B cell (primary cell): ENCODE measurements around the gene SLITRK2. TPM values are rescaled to one million over a fixed set of nuclear protein-coding genes. Genes with fewer than 3 reads are reported as not detected.

Source experiments
- ATAC-seq: fragments of 200-7000 bp; cut with Tn5 transposase; one replicate; pipeline ENCODE4 v1.10.0; 2021; ENCODE audit warnings: low read depth, mild to moderate bottlenecking, moderate number of reproducible peaks, moderate library complexity
- CTCF ChIA-PET: fragments of 350-600 bp; sonication (Branson Sonifier 250); formaldehyde crosslinking; loops from one replicate; lab custom pipeline; 2021; ENCODE audit warnings: antibody characterized with exemption, inconsistent platforms; lab: Charles Lee
- POLR2A ChIA-PET: fragments of 350-600 bp; sonication (Branson Sonifier 250); formaldehyde crosslinking; loops from one replicate; lab custom pipeline; 2021; ENCODE audit warnings: antibody characterized with exemption; lab: Charles Lee
- DNase-seq: peaks from one replicate; pipeline ENCODE4 v3.0.0; 2013
- H2AFZ ChIP-seq: 2 replicates; pipeline ENCODE4 v1.6.1; 2012; ENCODE audit warnings: mild to moderate bottlenecking, low read depth, low read length; ENCODE audit not compliant: insufficient read depth, poor library complexity, severe bottlenecking
- H3K27ac ChIP-seq, 2 donors: 1 replicate in 1 of 2; 2 replicates in 1 of 2; pipeline ENCODE4 v1.5.1; 2012 to 2013; ENCODE audit warnings: low read length in 2 of 2, mild to moderate bottlenecking in 2 of 2, moderate library complexity in 1 of 2
- H3K27me3 ChIP-seq, 4 experiments: fragments of 200-600 bp in 1 of 4; sonication (generic) in 1 of 4; replicated peaks in 1 of 4; 1 replicate in 2 of 4; 2 replicates in 2 of 4; pipeline versions ENCODE4 v1.6.1 to v1.7.0; 2013 to 2016; ENCODE audit warnings: low read length in 3 of 4, mild to moderate bottlenecking in 2 of 4, mixed read lengths in 1 of 4, moderate library complexity in 1 of 4; ENCODE audit not compliant: insufficient read depth in 4 of 4, control insufficient read depth in 3 of 4; ENCODE audit errors: control extremely low read depth in 1 of 4
- H3K36me3 ChIP-seq, 2 experiments: replicated peaks in 1 of 2; 1 replicate in 1 of 2; 2 replicates in 1 of 2; pipeline versions ENCODE4 v1.6.1 to v1.7.1; 2013; ENCODE audit warnings: low read length in 1 of 2; ENCODE audit not compliant: insufficient read depth in 2 of 2, control insufficient read depth in 1 of 2; ENCODE audit errors: control extremely low read depth in 1 of 2, extremely low read depth in 1 of 2
- H3K4me1 ChIP-seq, 2 donors: fragments of 200-600 bp in 1 of 2; sonication (generic) in 1 of 2; 1 replicate in 1 of 2; 2 replicates in 1 of 2; pipeline versions ENCODE4 v1.5.1 to v1.6.1; 2013 to 2017; ENCODE audit warnings: low read length in 2 of 2; ENCODE audit not compliant: control insufficient read depth in 2 of 2, insufficient read depth in 2 of 2
- H3K4me2 ChIP-seq: replicated peaks from 2 replicates; pipeline ENCODE3; 2012; ENCODE audit warnings: mild to moderate bottlenecking, low read depth, low read length; ENCODE audit not compliant: poor library complexity, severe bottlenecking
- H3K4me3 ChIP-seq, 5 experiments: fragments of 200-600 bp in 1 of 5; sonication (generic) in 1 of 5; 1 replicate in 3 of 5; 2 replicates in 2 of 5; pipeline versions ENCODE4 v1.5.1 to v1.7.0; 2011 to 2016; ENCODE audit warnings: low read length in 4 of 5, mild to moderate bottlenecking in 4 of 5, low read depth in 2 of 5, control low read depth in 1 of 5, moderate library complexity in 1 of 5; ENCODE audit not compliant: insufficient read depth in 1 of 5; ENCODE audit errors: control extremely low read depth in 1 of 5, extremely low read depth in 1 of 5
- H3K79me2 ChIP-seq: fragments of 200-600 bp; sonication (generic); one replicate; pipeline ENCODE4 v1.6.0; 2016; ENCODE audit warnings: low read length; ENCODE audit not compliant: control insufficient read depth, insufficient read depth
- H3K9ac ChIP-seq: fragments of 200-600 bp; sonication (generic); 2 replicates; pipeline ENCODE4 v1.6.1; 2017; ENCODE audit warnings: mild to moderate bottlenecking, low read length, moderate library complexity
- H3K9me3 ChIP-seq, 3 donors: one replicate each; pipeline versions ENCODE4 v1.6.1 to v1.7.1; 2013; ENCODE audit warnings: low read length in 2 of 3; ENCODE audit not compliant: control insufficient read depth in 2 of 3, insufficient read depth in 1 of 3; ENCODE audit errors: control extremely low read depth in 1 of 3
- H4K20me1 ChIP-seq: 2 replicates; pipeline ENCODE4 v1.6.0; 2012; ENCODE audit warnings: mild to moderate bottlenecking, low read length; ENCODE audit not compliant: insufficient read depth, control insufficient read depth, poor library complexity, severe bottlenecking
- H3K27ac Mint-ChIP-seq: one replicate; pipeline ENCODE4 v1.8.0; 2021; ENCODE audit warnings: mixed read lengths
- H3K27me3 Mint-ChIP-seq: one replicate; pipeline ENCODE4 v1.8.0; 2021; ENCODE audit warnings: mixed read lengths
- H3K4me1 Mint-ChIP-seq: one replicate; pipeline ENCODE4 v1.8.0; 2021; ENCODE audit warnings: mixed read lengths
- H3K4me3 Mint-ChIP-seq: one replicate; pipeline ENCODE4 v1.8.0; 2021; ENCODE audit warnings: mixed read lengths
- H3K9me3 Mint-ChIP-seq: one replicate; pipeline ENCODE4 v1.8.0; 2022; ENCODE audit warnings: mixed read lengths; ENCODE audit not compliant: insufficient read depth
- EZH2 ChIP-seq: IDR thresholded peaks from 2 replicates; pipeline ENCODE4 v1.6.1; 2012; ENCODE audit warnings: borderline replicate concordance, low read depth, mild to moderate bottlenecking, moderate library complexity, low read length; ENCODE audit not compliant: insufficient read depth, poor library complexity, severe bottlenecking
- WGBS: methylation state at CpG from one replicate; pipeline ENCODE4 v1.1.5; 2013; ENCODE audit warnings: missing lambda C conversion rate; ENCODE audit not compliant: insufficient coverage; 5-methylcytosine and 5-hydroxymethylcytosine counted together
- intact Hi-C: fragments of 100-400 bp; cut with micrococcal nuclease; formaldehyde crosslinking; loops from one replicate; pipeline ENCODE4 v1.10.0; 2022
- polyA plus RNA-seq: library from polyadenylated mRNA; depleted of rRNA; stranded (reverse); fragments of >200 nt; gene quantifications from 2 replicates; pipeline ENCODE4 v1.2.3, GENCODE V29; 2012
- total RNA-seq, 2 donors: library from RNA; stranded (reverse); fragments of 120-200 nt in 1 of 2; gene quantifications; 1 replicate in 1 of 2; 2 replicates in 1 of 2; pipeline versions ENCODE4 v1.2.3 to v1.2.4, GENCODE V29; 2013 to 2022
- TF ChIP-seq, protein P1 (sequence below): fragments of 200-600 bp; IDR thresholded peaks from one replicate; pipeline ENCODE4 v1.8.0; 2022; ENCODE audit warnings: antibody characterized with exemption, mild to moderate bottlenecking

SLITRK2 gene
- total and polyA plus RNA-seq, 2 donors (not counting 1 experiment from before 2014, with no cell fraction given), result not detected

DNA sequence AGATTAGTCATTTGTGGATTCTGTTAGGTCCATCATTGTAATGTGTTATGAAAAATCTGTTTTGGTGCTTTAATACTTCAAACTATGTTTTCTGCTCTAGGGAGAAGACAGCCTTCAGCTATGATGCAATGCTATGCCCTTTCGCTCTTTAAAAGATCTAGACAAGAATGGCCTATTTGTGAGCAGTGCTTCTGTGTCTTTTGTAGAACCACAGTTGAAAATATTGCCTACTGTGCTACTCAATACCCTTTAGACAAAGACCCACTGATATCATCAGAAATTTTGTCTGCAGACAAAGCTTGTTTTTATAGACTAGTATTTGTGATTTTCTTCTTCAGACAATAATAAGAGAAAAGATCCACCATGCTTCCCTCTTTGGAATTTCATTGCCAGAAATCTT, 44.6 kb upstream of the SLITRK2 start:
- no peak overlapping the region for H3K4me3 Mint-ChIP-seq

DNA sequence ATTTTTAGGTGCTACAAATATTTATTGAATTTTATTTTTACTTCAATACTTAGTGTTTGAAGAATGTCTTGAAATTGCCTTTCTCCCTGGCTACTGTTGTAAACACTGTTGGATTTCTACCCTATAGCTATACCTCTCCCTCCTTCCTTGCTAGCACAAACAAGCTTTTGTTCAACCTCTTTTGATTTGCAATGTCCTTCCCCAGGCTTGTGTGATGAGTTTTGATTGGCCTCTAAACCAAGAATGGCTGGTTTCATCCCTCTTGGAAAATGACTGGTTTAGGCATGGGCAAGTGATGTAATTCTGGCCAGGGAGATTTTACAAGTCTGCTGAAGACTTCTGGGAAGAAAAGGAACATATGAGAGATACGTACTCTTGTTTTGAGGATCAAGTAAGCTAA, 25.3 kb upstream of the SLITRK2 start:
- Histone ChIP-seq H3K36me3 (no peaks in the 10 kb centered on the region), H3K9ac (no peak overlapping the region), H3K4me1 (no peaks in the 10 kb centered on the region), H3K79me2 (no peaks in the 10 kb centered on the region), H3K4me2 (no peak overlapping the region), H2AFZ (no peak overlapping the region), H3K4me3 (no peak overlapping the region), H4K20me1 (no peaks in the 10 kb centered on the region), H3K27ac (no peak overlapping the region), H3K9me3 (no peaks in the 10 kb centered on the region), H3K27me3 (no peaks in the 10 kb centered on the region)
- DNase-seq (no peak), ATAC-seq (no peak)
- intact Hi-C loops, result no loop called here
- no CpG with 5 or more reads among the region's 1 CpG for WGBS
- CTCF ChIA-PET, result no interaction called here
- TF ChIP-seq, protein P1, sequence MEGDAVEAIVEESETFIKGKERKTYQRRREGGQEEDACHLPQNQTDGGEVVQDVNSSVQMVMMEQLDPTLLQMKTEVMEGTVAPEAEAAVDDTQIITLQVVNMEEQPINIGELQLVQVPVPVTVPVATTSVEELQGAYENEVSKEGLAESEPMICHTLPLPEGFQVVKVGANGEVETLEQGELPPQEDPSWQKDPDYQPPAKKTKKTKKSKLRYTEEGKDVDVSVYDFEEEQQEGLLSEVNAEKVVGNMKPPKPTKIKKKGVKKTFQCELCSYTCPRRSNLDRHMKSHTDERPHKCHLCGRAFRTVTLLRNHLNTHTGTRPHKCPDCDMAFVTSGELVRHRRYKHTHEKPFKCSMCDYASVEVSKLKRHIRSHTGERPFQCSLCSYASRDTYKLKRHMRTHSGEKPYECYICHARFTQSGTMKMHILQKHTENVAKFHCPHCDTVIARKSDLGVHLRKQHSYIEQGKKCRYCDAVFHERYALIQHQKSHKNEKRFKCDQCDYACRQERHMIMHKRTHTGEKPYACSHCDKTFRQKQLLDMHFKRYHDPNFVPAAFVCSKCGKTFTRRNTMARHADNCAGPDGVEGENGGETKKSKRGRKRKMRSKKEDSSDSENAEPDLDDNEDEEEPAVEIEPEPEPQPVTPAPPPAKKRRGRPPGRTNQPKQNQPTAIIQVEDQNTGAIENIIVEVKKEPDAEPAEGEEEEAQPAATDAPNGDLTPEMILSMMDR, result no peak
- no peak overlapping the region for H3K27ac Mint-ChIP-seq
- POLR2A ChIA-PET, result no interaction called here
- no peaks in the 10 kb centered on the region for H3K9me3 Mint-ChIP-seq
- no peak overlapping the region for H3K4me3 Mint-ChIP-seq
- no peaks in the 10 kb centered on the region for H3K27me3 Mint-ChIP-seq
- H3K4me1 Mint-ChIP-seq, result no peaks in the 10 kb centered on the region

More for the DNA sequence above, 44.6 kb upstream of the SLITRK2 start:
- H3K36me3 ChIP-seq, result no peaks in the 10 kb centered on the region
- ChIA-PET POLR2A (no interaction called here), CTCF (no interaction called here)
- ATAC-seq (no peak), DNase-seq (no peak)
- no peak overlapping the region for H3K27ac ChIP-seq
- H4K20me1 ChIP-seq, result no peaks in the 10 kb centered on the region
- Mint-ChIP-seq H3K9me3 (peaks cover 6% of the 10 kb centered on the region), H3K4me1 (no peaks in the 10 kb centered on the region), H3K27me3 (no peaks in the 10 kb centered on the region), H3K27ac (no peak overlapping the region)
- no peak overlapping the region for H3K9ac ChIP-seq
- H3K4me3 ChIP-seq, result no peak overlapping the region
- no peak overlapping the region for H3K4me2 ChIP-seq
- H2AFZ ChIP-seq, result no peak overlapping the region
- no peaks in the 10 kb centered on the region for H3K79me2 ChIP-seq
- no CpG with 5 or more reads among the region's 1 CpG for WGBS
- no peaks in the 10 kb centered on the region for H3K4me1 ChIP-seq
- no peaks in the 10 kb centered on the region for H3K27me3 ChIP-seq
- no peak for TF ChIP-seq EZH2
- TF ChIP-seq, protein P1, result no peak
- intact Hi-C loops, result no loop called here
- H3K9me3 ChIP-seq, result no peaks in the 10 kb centered on the region
